K562 (cell line): ENCODE measurements around the gene CORO2A. TPM values are rescaled to one million over a fixed set of nuclear protein-coding genes. Genes with fewer than 3 reads are reported as not detected.

ENCODE experiments used
- ATAC-seq: fragments of 200-7000 bp; cut with Tn5 transposase; 3 replicates; pipeline ENCODE4 v1.9.1; 2020; ENCODE audit warnings: moderate library complexity
- BruUV-seq: library from RNA; stranded (reverse); fragments of 400-500 nt; replicated peaks from 2 replicates; lab custom pipeline; 2021; lab: Mats Ljungman, UMichigan
- CTCF ChIA-PET: fragments of 300-600 bp; formaldehyde crosslinking; extraction: SDS; loops from one replicate; lab custom pipeline; 2021; ENCODE audit warnings: low intra/inter-chr PET ratio; lab: Yijun Ruan, JAX
- POLR2A ChIA-PET: fragments of 300-600, 350-650 bp; sonication (Branson Sonifier 250); formaldehyde crosslinking; extraction: SDS; loops from one replicate; lab custom pipeline; 2021; ENCODE audit warnings: antibody characterized with exemption, inconsistent platforms; lab: Yijun Ruan, JAX
- DNase-seq, 4 experiments: peaks; one replicate each; pipeline versions ENCODE4 v3.0.0 to v3.0.0-alpha.2; 2011 to 2018; ENCODE audit warnings: low spot score in 3 of 4, mixed read lengths in 3 of 4; ENCODE audit errors: extremely low read depth in 1 of 4
- FAIRE-seq: peaks from 2 replicates; lab custom pipeline; 2011; peaks lifted over from hg19 to GRCh38; lab: Jason Lieb, UNC
- H2AFZ ChIP-seq: 2 replicates; pipeline ENCODE4 v1.6.0; 2011; ENCODE audit warnings: low read depth, low read length, control low read depth, inconsistent platforms
- H3K27ac ChIP-seq: fragments of 200-600 bp; 3 replicates; pipeline ENCODE4 v1.8.0; 2011; ENCODE audit warnings: low read depth, mild to moderate bottlenecking, control low read depth, inconsistent platforms, low read length, moderate library complexity, mixed read lengths; ENCODE audit errors: extremely low read depth
- H3K27me3 ChIP-seq, 2 experiments: fragments of 300-600 bp in 1 of 2; 2 replicates in 1 of 2; 3 replicates in 1 of 2; pipeline versions ENCODE4 v1.6.0 to v1.8.0; 2011; ENCODE audit warnings: inconsistent platforms in 2 of 2, low read length in 2 of 2, mild to moderate bottlenecking in 1 of 2, mixed read lengths in 1 of 2, moderate library complexity in 1 of 2; ENCODE audit not compliant: control insufficient read depth in 2 of 2, insufficient read depth in 2 of 2
- H3K36me3 ChIP-seq: fragments of 300-600 bp; 3 replicates; pipeline ENCODE4 v1.8.0; 2011; ENCODE audit warnings: mild to moderate bottlenecking, low read length, inconsistent platforms; ENCODE audit not compliant: control insufficient read depth, insufficient read depth
- H3K4me1 ChIP-seq, 2 experiments: fragments of 200-600 bp in 1 of 2; replicated peaks in 1 of 2; 2 replicates in 1 of 2; 3 replicates in 1 of 2; pipeline versions ENCODE4 v1.5.1 to v1.8.0; 2011; ENCODE audit warnings: inconsistent platforms in 2 of 2, low read length in 2 of 2, mild to moderate bottlenecking in 1 of 2, mixed read lengths in 1 of 2, moderate library complexity in 1 of 2; ENCODE audit not compliant: control insufficient read depth in 2 of 2, insufficient read depth in 2 of 2
- H3K4me2 ChIP-seq: 2 replicates; pipeline ENCODE4 v1.6.1; 2011; ENCODE audit warnings: low read length, control low read depth, inconsistent platforms, mixed read lengths; ENCODE audit not compliant: insufficient read depth
- H3K4me3 ChIP-seq: fragments of 200-600 bp; sonication (generic), shearing (Covaris generic); 2 replicates; pipeline ENCODE4 v1.5.1; 2016; ENCODE audit warnings: control low read depth, inconsistent platforms
- H3K79me2 ChIP-seq: fragments of 200-600 bp; 3 replicates; pipeline ENCODE4 v1.8.0; 2011; ENCODE audit warnings: low read length, inconsistent platforms; ENCODE audit not compliant: control insufficient read depth, insufficient read depth
- H3K9ac ChIP-seq, 2 experiments: 2 replicates each; pipeline versions ENCODE4 v1.6.0 to v1.6.1; 2011; ENCODE audit warnings: low read depth in 2 of 2, low read length in 2 of 2, control low read depth in 1 of 2, inconsistent platforms in 1 of 2, mild to moderate bottlenecking in 1 of 2, mixed read lengths in 1 of 2; ENCODE audit not compliant: insufficient read depth in 1 of 2
- H3K9me1 ChIP-seq: one replicate; pipeline ENCODE4 v1.6.0; 2011; ENCODE audit warnings: inconsistent platforms, mild to moderate bottlenecking, low read length, moderate library complexity; ENCODE audit not compliant: control insufficient read depth, insufficient read depth
- H3K9me3 ChIP-seq: replicated peaks from 2 replicates; pipeline ENCODE4 v1.5.1; 2011; ENCODE audit warnings: low read depth, low read length, inconsistent platforms; ENCODE audit not compliant: control insufficient read depth, insufficient read depth
- H4K20me1 ChIP-seq: replicated peaks from 2 replicates; pipeline ENCODE4 v1.6.1; 2011; ENCODE audit warnings: low read length, inconsistent platforms, mixed read lengths; ENCODE audit not compliant: control insufficient read depth, insufficient read depth
- C11orf30 ChIP-seq: fragments of 450-650 bp; IDR thresholded peaks from 2 replicates; pipeline ENCODE4 v1.6.1; 2016; ENCODE audit warnings: low read depth, mild to moderate bottlenecking
- CREBBP ChIP-seq: IDR thresholded peaks from one replicate; pipeline ENCODE4 v1.6.1; 2012; ENCODE audit warnings: low read depth, mild to moderate bottlenecking, control low read depth, inconsistent platforms, low read length
- DIDO1 ChIP-seq: fragments of 450-650 bp; IDR thresholded peaks from 2 replicates; pipeline ENCODE4 v1.6.1; 2016; ENCODE audit warnings: low read depth, missing biosample characterization, missing genetic modification characterization
- DPF2 ChIP-seq: fragments of 450-650 bp; IDR thresholded peaks from 2 replicates; pipeline ENCODE4 v1.6.1; 2016
- E2F6 ChIP-seq, 2 experiments: IDR thresholded peaks; 2 replicates each; pipeline ENCODE4 v1.6.1; 2011; ENCODE audit warnings: borderline replicate concordance in 1 of 2, control low read depth in 1 of 2, low read depth in 1 of 2, low read length in 1 of 2, mild to moderate bottlenecking in 1 of 2, mixed read lengths in 1 of 2, moderate library complexity in 1 of 2; ENCODE audit not compliant: insufficient read depth in 1 of 2, insufficient read length in 1 of 2, poor library complexity in 1 of 2, severe bottlenecking in 1 of 2; ENCODE audit errors: extremely low read depth in 1 of 2
- KHSRP ChIP-seq: fragments of 450-650 bp; IDR thresholded peaks from 2 replicates; pipeline ENCODE4 v1.6.1; 2017
- MAFF ChIP-seq: IDR thresholded peaks from 2 replicates; pipeline ENCODE4 v1.6.1; 2012; ENCODE audit warnings: low read length, improper control_type of control experiment
- MITF ChIP-seq: IDR thresholded peaks from 2 replicates; pipeline ENCODE4 v1.6.1; 2014; ENCODE audit warnings: antibody characterized with exemption
- MTA3 ChIP-seq: fragments of 450-650 bp; formaldehyde crosslinking; IDR thresholded peaks from 2 replicates; pipeline ENCODE4 v1.6.1; 2017; ENCODE audit warnings: mild to moderate bottlenecking, borderline replicate concordance
- NCOA1 ChIP-seq: fragments of 450-650 bp; IDR thresholded peaks from 2 replicates; pipeline ENCODE4 v1.6.1; 2016; ENCODE audit warnings: low read depth
- NCOR1 ChIP-seq: fragments of 450-650 bp; IDR thresholded peaks from 2 replicates; pipeline ENCODE4 v1.6.1; 2016; ENCODE audit warnings: mild to moderate bottlenecking, moderate library complexity
- PTRF ChIP-seq: fragments of 450-650 bp; IDR thresholded peaks from 2 replicates; pipeline ENCODE4 v1.6.1; 2016; ENCODE audit warnings: mild to moderate bottlenecking, missing genetic modification characterization, missing compliant biosample characterization
- ZC3H8 ChIP-seq: fragments of 450-650 bp; IDR thresholded peaks from 2 replicates; pipeline ENCODE4 v1.6.1; 2017
- ZNF133 ChIP-seq: fragments of 250-450 bp; sonication (Bioruptor Pico); IDR thresholded peaks from 2 replicates; pipeline ENCODE4 v1.4.0; 2020; ENCODE audit warnings: mild to moderate bottlenecking
- ZNF316 ChIP-seq: fragments of 450-650 bp; IDR thresholded peaks from 2 replicates; pipeline ENCODE4 v1.6.1; 2016
- ZNF431 ChIP-seq: sonication (generic); formaldehyde crosslinking; IDR thresholded peaks from 2 replicates; pipeline ENCODE4 v1.8.0; 2022; ENCODE audit warnings: mild to moderate bottlenecking, missing genetic modification reagents
- WGBS: fragments of 100-300 bp; shearing (Covaris generic); methylation state at CpG from one replicate; pipeline ENCODE4 v1.1.6; 2016; ENCODE audit warnings: low coverage, mixed read lengths; ENCODE audit not compliant: insufficient coverage; ENCODE audit errors: missing lambda C conversion rate; 5-methylcytosine and 5-hydroxymethylcytosine counted together
- in situ Hi-C: fragments of 300-500 bp; cut with MboI; formaldehyde crosslinking; loops from 4 replicates; pipeline ENCODE4 v1.15.0; 2018; ENCODE audit warnings: inconsistent platforms, mixed read lengths
- intact Hi-C: fragments of 100-400 bp; cut with micrococcal nuclease; formaldehyde crosslinking; loops from 2 replicates; pipeline ENCODE4 v1.14.2; 2022
- polyA plus RNA-seq, 8 experiments: library from polyadenylated mRNA; depleted of rRNA in 4 of 8; stranded (reverse) in 5 of 8; unstranded in 3 of 8; fragments of >200 nt; fragmentation: Nextera tagmentation in 2 of 8; fragmentation: Illumina TruSeq in 1 of 8; extraction: Ambion mirVana in 2 of 8; extraction: Trizol in 1 of 8; gene quantifications; 2 replicates each; pipeline versions ENCODE4 v1.2.1 to v1.2.3, GENCODE V29; 2011 to 2014; ENCODE audit warnings: inconsistent platforms in 1 of 8, missing spikeins in 1 of 8
- total RNA-seq, 7 experiments: library from RNA; depleted of rRNA in 6 of 7; stranded (reverse); fragments of >200 nt in 6 of 7; fragmentation: Illumina TruSeq in 2 of 7; extraction: Trizol in 2 of 7; gene quantifications; 2 replicates each; pipeline versions ENCODE4 v1.2.1 to v1.2.3, GENCODE V29; 2011 to 2021; ENCODE audit warnings: low replicate concordance in 1 of 7
- TF ChIP-seq, protein P1 (sequence below): fragments of 250-450 bp; sonication (Bioruptor Pico); IDR thresholded peaks from 2 replicates; pipeline ENCODE4 v1.8.0; 2021; ENCODE audit warnings: borderline replicate concordance, mild to moderate bottlenecking, moderate library complexity; ENCODE audit not compliant: poor library complexity, severe bottlenecking
- TF ChIP-seq, protein P2 (sequence below): fragments of 250-450 bp; sonication (Bioruptor Pico); IDR thresholded peaks from 2 replicates; pipeline ENCODE4 v1.9.0; 2021; ENCODE audit warnings: mild to moderate bottlenecking

CORO2A gene
- total and polyA plus RNA-seq, 9 of the 15 experiments (the other 6 are each of a cell fraction or from before 2014, with no cell fraction given): 9.5 to 26.6 (median 18.0) TPM

- FAIRE-seq: no peak
- Histone ChIP-seq H3K9ac (no peak overlapping the region), H3K36me3 (peaks cover 43% of the 10 kb centered on the region; the same call in 2 of the 3 replicates), H4K20me1 (no peaks in the 10 kb centered on the region), H3K4me2 (no peak overlapping the region), H2AFZ (no peak overlapping the region), H3K79me2 (no peaks in the 10 kb centered on the region), H3K27me3 (no peaks in the 10 kb centered on the region), H3K9me3 (no peaks in the 10 kb centered on the region), H3K27ac (no peak overlapping the region), H3K4me1 (peaks cover 20 to 29% of the 10 kb centered on the region in 2 experiments; a peak in 4 of 5 replicates), H3K9me1 (no peaks in the 10 kb centered on the region), H3K4me3 (no peak overlapping the region)
- in situ Hi-C loops: no loop called here
- no peak for DNase-seq
- TF ChIP-seq NCOA1 (no peak), MAFF (peak; percentile 34), ZNF431 (no peak), NCOR1 (no peak), E2F6 (IDR thresholded peaks at IDR 0.05; ENCODE audit: borderline replicate concordance in 1 of 2, extremely low read depth in 1 of 2, insufficient read depth in 1 of 2, insufficient read length in 1 of 2, low read depth in 1 of 2, low read length in 1 of 2, poor library complexity in 1 of 2, severe bottlenecking in 1 of 2) (no peak), ZNF316 (peak; percentile 73), C11orf30 (peak; percentile 56; the same call in 1 of the 2 replicates), ZNF133 (CRISPR knock-in tag) (no peak), ZC3H8 (no peak), DPF2 (no peak), PTRF (tag) (no peak), KHSRP (no peak), MTA3 (no peak), CREBBP (no peak), DIDO1 (tag) (no peak), MITF (no peak)
- TF ChIP-seq, protein P1, sequence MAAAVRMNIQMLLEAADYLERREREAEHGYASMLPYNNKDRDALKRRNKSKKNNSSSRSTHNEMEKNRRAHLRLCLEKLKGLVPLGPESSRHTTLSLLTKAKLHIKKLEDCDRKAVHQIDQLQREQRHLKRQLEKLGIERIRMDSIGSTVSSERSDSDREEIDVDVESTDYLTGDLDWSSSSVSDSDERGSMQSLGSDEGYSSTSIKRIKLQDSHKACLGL (CRISPR knock-in tag): no peak
- TF ChIP-seq, protein P2, sequence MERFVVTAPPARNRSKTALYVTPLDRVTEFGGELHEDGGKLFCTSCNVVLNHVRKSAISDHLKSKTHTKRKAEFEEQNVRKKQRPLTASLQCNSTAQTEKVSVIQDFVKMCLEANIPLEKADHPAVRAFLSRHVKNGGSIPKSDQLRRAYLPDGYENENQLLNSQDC (CRISPR knock-in tag): no peak
- ChIA-PET POLR2A (interaction anchor here (2.8 kb wide), 1 partner anchor 11 kb away, joined by 18 read pairs; no protein-coding TSS in a partner anchor), CTCF (no interaction called here)
- intact Hi-C loops: no loop called here
- no TSS peak for BruUV-seq
- ATAC-seq: no peak
- 63% methylated on average over 4 of the region's 4 CpGs for WGBS
Measured at GRCh38 chr9:98229090-98229395, 36.6 kb upstream of the CORO2A start.
